Measurements from ENCODE around the gene SPATA21. TPM values are rescaled to one million over a fixed set of nuclear protein-coding genes. Genes with fewer than 3 reads are reported as not detected.
"Not testable (repeated sequence)": the region's sequence is repeated elsewhere in the genome, so short reads cannot be mapped to it uniquely, and the experiment has no call there.

SPATA21 gene
- total and polyA plus RNA-seq, 3 experiments from 2014 or later = not detected

- Histone ChIP-seq H3K4me1 (ENCODE audit: insufficient read depth, low read length) (peaks cover 75% of the 10 kb centered on the region), H3K27me3 (ENCODE audit: insufficient read depth, low read length, poor library complexity, severe bottlenecking) (no peaks in the 10 kb centered on the region), H3K9me3 (ENCODE audit: low read length) (no peaks in the 10 kb centered on the region), H3K36me3 (ENCODE audit: insufficient read depth, low read length) (peaks cover 3% of the 10 kb centered on the region), H3K4me3 (ENCODE audit: low read length) (no peak overlapping the region), H3K27ac (ENCODE audit: low read depth, low read length) (no peak overlapping the region)
- POLR2A ChIA-PET = interaction anchor here (0.6 to 1.1 kb wide), 3 partner anchors 19 to 70 kb away, joined by 3 read pairs; partner anchors contain the start of gene FBXO42
- no peaks in the 10 kb centered on the region for H3K9me3 Mint-ChIP-seq
- H3K4me1 Mint-ChIP-seq = peaks cover 68 to 81% (median 80%) of the 10 kb centered on the region in 3 donors
- H3K27ac Mint-ChIP-seq = peak overlapping the region in 6 of 8 donors; percentile 40 to 88 (median 68)
- no peaks in the 10 kb centered on the region for H3K27me3 Mint-ChIP-seq
- peak overlapping the region; percentile 48 to 75 (median 57) for H3K4me3 Mint-ChIP-seq
- H3K36me3 Mint-ChIP-seq = peaks cover 0 to 45% (median 9%) of the 10 kb centered on the region in 3 donors
- CTCF ChIA-PET = interaction anchor here (1.1 to 1.4 kb wide), 2 partner anchors 9 to 16 kb away, joined by 3 to 4 read pairs; no protein-coding TSS in a partner anchor
- DNase-seq = no peak
These were observed 65.5 kb downstream of the SPATA21 start for GRCh38 chr1:16371725-16372124.

- H3K27ac ChIP-seq (ENCODE audit: low read depth, low read length) = no peak overlapping the region
- H3K4me3 ChIP-seq (ENCODE audit: low read length) = no peak overlapping the region
- no peak for DNase-seq
- H3K27ac Mint-ChIP-seq = peak overlapping the region in 1 of 8 donors; percentile 99
- no peaks in the 10 kb centered on the region for H3K9me3 Mint-ChIP-seq
- peaks cover 0 to 38% (median 9%) of the 10 kb centered on the region in 3 donors for H3K36me3 Mint-ChIP-seq
- H3K36me3 ChIP-seq (ENCODE audit: insufficient read depth, low read length) = peaks cover 3% of the 10 kb centered on the region
- H3K27me3 Mint-ChIP-seq = no peaks in the 10 kb centered on the region
- H3K27me3 ChIP-seq (ENCODE audit: insufficient read depth, low read length, poor library complexity, severe bottlenecking) = no peaks in the 10 kb centered on the region
- CTCF ChIA-PET = interaction anchor here (0.9 kb wide), 1 partner anchor 18 kb away, joined by 3 read pairs; the partner anchor contains the start of gene FBXO42
- peak overlapping the region in 3 of 7 donors; percentile 8 to 98 (median 76) for H3K4me3 Mint-ChIP-seq
- POLR2A ChIA-PET = no interaction called here
- peaks cover 55 to 65% (median 65%) of the 10 kb centered on the region in 3 donors for H3K4me1 Mint-ChIP-seq
- no peaks in the 10 kb centered on the region for H3K9me3 ChIP-seq (ENCODE audit: low read length)
- H3K4me1 ChIP-seq (ENCODE audit: insufficient read depth, low read length) = peaks cover 61% of the 10 kb centered on the region
These were observed 67.4 kb downstream of the SPATA21 start for GRCh38 chr1:16369821-16370220.

GRCh38 chr1:16367968-16368890 lies 69.0 kb downstream of the SPATA21 start:
- Mint-ChIP-seq H3K4me3 (peak overlapping the region; percentile 86 to 99 (median 98)), H3K27ac (peak overlapping the region; percentile 99 to 100 (median 99)), H3K4me1 (peaks cover 45 to 54% (median 54%) of the 10 kb centered on the region in 3 donors), H3K27me3 (no peaks in the 10 kb centered on the region), H3K9me3 (no peaks in the 10 kb centered on the region), H3K36me3 (peaks cover 0 to 29% (median 7%) of the 10 kb centered on the region in 3 donors)
- Histone ChIP-seq H3K9me3 (ENCODE audit: low read length) (no peaks in the 10 kb centered on the region), H3K27me3 (ENCODE audit: insufficient read depth, low read length, poor library complexity, severe bottlenecking) (no peaks in the 10 kb centered on the region), H3K36me3 (ENCODE audit: insufficient read depth, low read length) (peaks cover 3% of the 10 kb centered on the region), H3K27ac (ENCODE audit: low read depth, low read length) (peak overlapping the region; percentile 99), H3K4me3 (ENCODE audit: low read length) (peak overlapping the region; percentile 98), H3K4me1 (ENCODE audit: insufficient read depth, low read length) (peaks cover 48% of the 10 kb centered on the region)
- ChIA-PET POLR2A (interaction anchor here (0.6 to 2.5 kb wide), 7 partner anchors 16 to 73 kb away, joined by 3 to 10 read pairs (median 5); partner anchors contain the start of genes FBXO42 and NECAP2), CTCF (interaction anchor here (0.9 to 7.6 kb wide), 2 partner anchors 11 to 16 kb away, joined by 4 to 72 read pairs; partner anchors contain the start of gene FBXO42)
- DNase-seq = peak in 1 of 5 donors; percentile 3

- ChIA-PET CTCF (interaction anchor here (0.9 to 7.6 kb wide), 2 partner anchors 12 to 15 kb away, joined by 4 to 72 read pairs; partner anchors contain the start of gene FBXO42), POLR2A (interaction anchor here (0.6 to 2.5 kb wide), 7 partner anchors 13 to 73 kb away, joined by 3 to 10 read pairs (median 5); partner anchors contain the start of genes FBXO42 and NECAP2)
- peaks cover 41% of the 10 kb centered on the region for H3K4me1 ChIP-seq (ENCODE audit: insufficient read depth, low read length)
- Mint-ChIP-seq H3K27ac (peak overlapping the region; percentile 99 to 100 (median 99)), H3K27me3 (no peaks in the 10 kb centered on the region), H3K9me3 (no peaks in the 10 kb centered on the region), H3K4me1 (peaks cover 38 to 49% (median 49%) of the 10 kb centered on the region in 3 donors), H3K4me3 (peak overlapping the region; percentile 86 to 99 (median 98)), H3K36me3 (peaks cover 0 to 22% (median under 1%) of the 10 kb centered on the region in 3 donors)
- H3K36me3 ChIP-seq (ENCODE audit: insufficient read depth, low read length) = peaks cover under 1% of the 10 kb centered on the region
- H3K27ac ChIP-seq (ENCODE audit: low read depth, low read length) = peak overlapping the region; percentile 99
- H3K27me3 ChIP-seq (ENCODE audit: insufficient read depth, low read length, poor library complexity, severe bottlenecking) = no peaks in the 10 kb centered on the region
- peak overlapping the region; percentile 98 for H3K4me3 ChIP-seq (ENCODE audit: low read length)
- peak; percentile 74 to 90 (median 88) for DNase-seq
- H3K9me3 ChIP-seq (ENCODE audit: low read length) = no peaks in the 10 kb centered on the region
These were observed 69.8 kb downstream of the SPATA21 start for GRCh38 chr1:16367258-16367967.

GRCh38 chr1:16366722-16367257 lies 70.4 kb downstream of the SPATA21 start, which contains the start of gene SZRD1:
Gene SZRD1 (plus strand): TSS chr1:16367242. CDS start chr1:16367258, 16 bp downstream.
- Histone ChIP-seq H3K4me3 (ENCODE audit: low read length) (peak within 1 kb of the TSS; percentile 98), H3K36me3 (ENCODE audit: insufficient read depth, low read length) (no peaks in the 10 kb centered on the region), H3K27ac (ENCODE audit: low read depth, low read length) (peak within 1 kb of the TSS; percentile 99), H3K27me3 (ENCODE audit: insufficient read depth, low read length, poor library complexity, severe bottlenecking) (no peaks in the 10 kb centered on the region), H3K9me3 (ENCODE audit: low read length) (no peaks in the 10 kb centered on the region), H3K4me1 (ENCODE audit: insufficient read depth, low read length) (peaks cover 35% of the 10 kb centered on the region)
- Mint-ChIP-seq H3K4me3 (peak within 1 kb of the TSS; percentile 86 to 99 (median 98)), H3K9me3 (no peaks in the 10 kb centered on the region), H3K27ac (peak within 1 kb of the TSS; percentile 99 to 100 (median 99)), H3K27me3 (no peaks in the 10 kb centered on the region), H3K36me3 (peaks cover 0 to 19% (median 0%) of the 10 kb centered on the region in 3 donors), H3K4me1 (peaks cover 32 to 42% (median 42%) of the 10 kb centered on the region in 3 donors)
- peak; percentile 94 to 98 (median 95) for DNase-seq
- POLR2A ChIA-PET = interaction anchor here (0.8 to 2.5 kb wide), 4 partner anchors 11 to 74 kb away, joined by 3 to 10 read pairs (median 4); partner anchors contain the start of gene NECAP2
- CTCF ChIA-PET = interaction anchor here (7.6 kb wide), 1 partner anchor 14 kb away, joined by 72 read pairs; the partner anchor contains the start of gene FBXO42

- ChIA-PET POLR2A (interaction anchor here (0.6 to 0.7 kb wide), 2 partner anchors 9 to 11 kb away, joined by 5 to 8 read pairs; no protein-coding TSS in a partner anchor), CTCF (interaction anchor here (7.6 kb wide), 1 partner anchor 12 kb away, joined by 72 read pairs; the partner anchor contains the start of gene FBXO42)
- not testable (repeated sequence) for H3K9me3 ChIP-seq (ENCODE audit: low read length); H3K9me3 Mint-ChIP-seq; H3K36me3 ChIP-seq (ENCODE audit: insufficient read depth, low read length); DNase-seq; H3K4me3 ChIP-seq (ENCODE audit: low read length); H3K27me3 ChIP-seq (ENCODE audit: insufficient read depth, low read length, poor library complexity, severe bottlenecking); H3K27me3 Mint-ChIP-seq; H3K27ac ChIP-seq (ENCODE audit: low read depth, low read length); H3K4me3 Mint-ChIP-seq; H3K27ac Mint-ChIP-seq
- H3K4me1 ChIP-seq (ENCODE audit: insufficient read depth, low read length) = peaks cover 23% of the 10 kb centered on the region
- Mint-ChIP-seq H3K36me3 (peaks cover 0 to 14% (median 0%) of the 10 kb centered on the region in 3 donors), H3K4me1 (peaks cover 24 to 34% (median 32%) of the 10 kb centered on the region in 3 donors)
These were observed 72.1 kb downstream of the SPATA21 start for GRCh38 chr1:16365146-16365498.

- Histone ChIP-seq H3K27ac (ENCODE audit: low read depth, low read length) (no peak overlapping the region), H3K36me3 (ENCODE audit: insufficient read depth, low read length) (no peaks in the 10 kb centered on the region), H3K27me3 (ENCODE audit: insufficient read depth, low read length, poor library complexity, severe bottlenecking) (no peaks in the 10 kb centered on the region), H3K9me3 (ENCODE audit: low read length) (no peaks in the 10 kb centered on the region), H3K4me3 (ENCODE audit: low read length) (no peak overlapping the region), H3K4me1 (ENCODE audit: insufficient read depth, low read length) (peaks cover 11% of the 10 kb centered on the region)
- Mint-ChIP-seq H3K4me3 (no peak overlapping the region), H3K36me3 (peaks cover 0 to 4% (median 0%) of the 10 kb centered on the region in 3 donors), H3K27ac (no peak overlapping the region), H3K27me3 (no peaks in the 10 kb centered on the region), H3K9me3 (no peaks in the 10 kb centered on the region), H3K4me1 (peaks cover 5 to 7% (median 6%) of the 10 kb centered on the region in 3 donors)
- POLR2A ChIA-PET = no interaction called here
- DNase-seq = no peak
- CTCF ChIA-PET = no interaction called here
These were observed 80.4 kb downstream of the SPATA21 start for GRCh38 chr1:16356867-16357266.
